Neural progenitor cell (in vitro differentiated cells): ENCODE results near the gene FAM174C. TPM values are rescaled to one million over a fixed set of nuclear protein-coding genes. Genes with fewer than 3 reads are reported as not detected.

Experiments used
- DNase-seq: peaks from one replicate; pipeline ENCODE4 v3.0.0-alpha.2; 2016; ENCODE audit warnings: low spot score
- H2AFZ ChIP-seq: fragments of 200-600 bp; sonication (generic); replicated peaks from 2 replicates; pipeline ENCODE4 v1.6.1; 2016; ENCODE audit warnings: antibody characterized with exemption
- H3F3A ChIP-seq: fragments of 200-600 bp; sonication (generic); 2 replicates; pipeline ENCODE4 v1.6.1; 2016; ENCODE audit warnings: antibody characterized with exemption, low read depth
- H3K27ac ChIP-seq: fragments of 200-600 bp; sonication (generic); 2 replicates; pipeline ENCODE4 v1.5.1; 2016; ENCODE audit warnings: mild to moderate bottlenecking
- H3K27me3 ChIP-seq: fragments of 200-600 bp; sonication (generic); 2 replicates; pipeline ENCODE4 v1.6.1; 2016; ENCODE audit warnings: mild to moderate bottlenecking, moderate library complexity
- H3K36me3 ChIP-seq: fragments of 200-600 bp; sonication (generic); 2 replicates; pipeline ENCODE4 v1.5.1; 2016
- H3K4me1 ChIP-seq: fragments of 200-600 bp; sonication (generic); 2 replicates; pipeline ENCODE4 v1.6.1; 2016; ENCODE audit warnings: mixed run types
- H3K4me2 ChIP-seq: fragments of 200-600 bp; sonication (generic); 2 replicates; pipeline ENCODE4 v1.6.1; 2016
- H3K4me3 ChIP-seq: fragments of 200-600 bp; sonication (generic); 2 replicates; pipeline ENCODE4 v1.5.1; 2016
- H3K79me2 ChIP-seq: fragments of 200-600 bp; sonication (generic); 2 replicates; pipeline ENCODE4 v1.6.1; 2016; ENCODE audit warnings: low read depth
- H3K9ac ChIP-seq: fragments of 200-600 bp; sonication (generic); 2 replicates; pipeline ENCODE4 v1.6.1; 2016
- H3K9me3 ChIP-seq: fragments of 200-600 bp; sonication (generic); 2 replicates; pipeline ENCODE4 v1.5.1; 2016; ENCODE audit warnings: low read depth
- H4K20me1 ChIP-seq: fragments of 200-600 bp; sonication (generic); 2 replicates; pipeline ENCODE4 v1.6.1; 2016; ENCODE audit warnings: low read depth
- H3K27ac Mint-ChIP-seq: 3 replicates; pipeline ENCODE4 v1.8.0; 2021; ENCODE audit warnings: mixed read lengths
- H3K27me3 Mint-ChIP-seq: 2 replicates; pipeline ENCODE4 v1.8.0; 2022; ENCODE audit warnings: low read depth, mild to moderate bottlenecking, inconsistent platforms, moderate library complexity, mixed read lengths; ENCODE audit not compliant: insufficient read depth
- H3K36me3 Mint-ChIP-seq: 3 replicates; pipeline ENCODE4 v1.8.0; 2021; ENCODE audit warnings: mixed read lengths
- H3K4me1 Mint-ChIP-seq: 3 replicates; pipeline ENCODE4 v1.8.0; 2021; ENCODE audit warnings: mixed read lengths
- H3K4me3 Mint-ChIP-seq: 3 replicates; pipeline ENCODE4 v1.8.0; 2021; ENCODE audit warnings: mild to moderate bottlenecking, moderate library complexity, mixed read lengths
- H3K9me3 Mint-ChIP-seq: 3 replicates; pipeline ENCODE4 v1.8.0; 2020; ENCODE audit warnings: mixed read lengths
- EZH2 ChIP-seq: fragments of 200-600 bp; sonication (generic); IDR thresholded peaks from 2 replicates; pipeline ENCODE4 v1.6.1; 2017; ENCODE audit warnings: antibody characterized with exemption, mild to moderate bottlenecking, moderate library complexity
- EZH2phosphoT487 ChIP-seq: fragments of 200-600 bp; sonication (generic); IDR thresholded peaks from 2 replicates; pipeline ENCODE4 v1.6.1; 2017; ENCODE audit warnings: antibody characterized with exemption
- total RNA-seq: library from RNA; depleted of rRNA; stranded (reverse); fragments of >200 nt; gene quantifications from 2 replicates; pipeline ENCODE4 v1.2.3, GENCODE V29; 2015; ENCODE audit warnings: low replicate concordance
- TF ChIP-seq, protein P1 (sequence below): fragments of 200-600 bp; sonication (generic); IDR thresholded peaks from 2 replicates; pipeline ENCODE4 v1.5.1; 2017; ENCODE audit warnings: antibody characterized with exemption, mild to moderate bottlenecking

FAM174C gene
- total RNA-seq, 1 donor from 2014 or later: 4.8 TPM

DNA sequence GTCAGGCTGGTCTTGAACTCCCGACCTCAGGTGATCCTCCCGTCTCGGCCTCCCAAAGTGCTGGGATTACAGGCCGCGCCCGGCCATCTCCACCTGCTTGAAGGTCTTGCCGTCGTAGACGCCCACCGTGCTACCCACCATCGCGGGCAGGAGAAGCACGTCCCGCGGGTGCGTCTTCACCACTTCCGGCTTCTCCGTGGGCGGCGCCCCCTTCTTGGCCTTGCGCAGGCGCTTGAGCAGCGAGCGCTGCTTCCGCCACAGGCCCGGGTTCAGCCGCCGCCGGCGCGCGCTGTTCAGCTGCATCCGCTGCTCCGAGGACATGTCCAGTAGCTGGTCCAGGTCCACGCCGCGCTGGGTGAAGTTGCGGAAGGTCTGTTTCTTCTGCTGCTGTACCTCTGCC, 32.0 kb downstream of the FAM174C start:
- peaks cover 31% of the 10 kb centered on the region for H3F3A ChIP-seq
- DNase-seq: no peak
- Mint-ChIP-seq H3K9me3 (no peaks in the 10 kb centered on the region), H3K27ac (no peak overlapping the region), H3K4me3 (no peak overlapping the region), H3K27me3 (peaks cover 11% of the 10 kb centered on the region), H3K4me1 (peaks cover 13% of the 10 kb centered on the region), H3K36me3 (no peaks in the 10 kb centered on the region)
- no peak overlapping the region for H3K9ac ChIP-seq
- no peak overlapping the region for H3K27ac ChIP-seq
- H3K4me1 ChIP-seq: peaks cover 30% of the 10 kb centered on the region
- H3K79me2 ChIP-seq: no peaks in the 10 kb centered on the region
- TF ChIP-seq, protein P1, sequence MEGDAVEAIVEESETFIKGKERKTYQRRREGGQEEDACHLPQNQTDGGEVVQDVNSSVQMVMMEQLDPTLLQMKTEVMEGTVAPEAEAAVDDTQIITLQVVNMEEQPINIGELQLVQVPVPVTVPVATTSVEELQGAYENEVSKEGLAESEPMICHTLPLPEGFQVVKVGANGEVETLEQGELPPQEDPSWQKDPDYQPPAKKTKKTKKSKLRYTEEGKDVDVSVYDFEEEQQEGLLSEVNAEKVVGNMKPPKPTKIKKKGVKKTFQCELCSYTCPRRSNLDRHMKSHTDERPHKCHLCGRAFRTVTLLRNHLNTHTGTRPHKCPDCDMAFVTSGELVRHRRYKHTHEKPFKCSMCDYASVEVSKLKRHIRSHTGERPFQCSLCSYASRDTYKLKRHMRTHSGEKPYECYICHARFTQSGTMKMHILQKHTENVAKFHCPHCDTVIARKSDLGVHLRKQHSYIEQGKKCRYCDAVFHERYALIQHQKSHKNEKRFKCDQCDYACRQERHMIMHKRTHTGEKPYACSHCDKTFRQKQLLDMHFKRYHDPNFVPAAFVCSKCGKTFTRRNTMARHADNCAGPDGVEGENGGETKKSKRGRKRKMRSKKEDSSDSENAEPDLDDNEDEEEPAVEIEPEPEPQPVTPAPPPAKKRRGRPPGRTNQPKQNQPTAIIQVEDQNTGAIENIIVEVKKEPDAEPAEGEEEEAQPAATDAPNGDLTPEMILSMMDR: no peak
- TF ChIP-seq EZH2: no peak
- TF ChIP-seq EZH2phosphoT487: no peak
- no peak overlapping the region for H3K4me3 ChIP-seq
- no peak overlapping the region for H3K4me2 ChIP-seq
- no peak overlapping the region for H2AFZ ChIP-seq
- H3K9me3 ChIP-seq: no peaks in the 10 kb centered on the region
- no peaks in the 10 kb centered on the region for H3K36me3 ChIP-seq
- H4K20me1 ChIP-seq: no peaks in the 10 kb centered on the region
- H3K27me3 ChIP-seq: no peaks in the 10 kb centered on the region

DNA sequence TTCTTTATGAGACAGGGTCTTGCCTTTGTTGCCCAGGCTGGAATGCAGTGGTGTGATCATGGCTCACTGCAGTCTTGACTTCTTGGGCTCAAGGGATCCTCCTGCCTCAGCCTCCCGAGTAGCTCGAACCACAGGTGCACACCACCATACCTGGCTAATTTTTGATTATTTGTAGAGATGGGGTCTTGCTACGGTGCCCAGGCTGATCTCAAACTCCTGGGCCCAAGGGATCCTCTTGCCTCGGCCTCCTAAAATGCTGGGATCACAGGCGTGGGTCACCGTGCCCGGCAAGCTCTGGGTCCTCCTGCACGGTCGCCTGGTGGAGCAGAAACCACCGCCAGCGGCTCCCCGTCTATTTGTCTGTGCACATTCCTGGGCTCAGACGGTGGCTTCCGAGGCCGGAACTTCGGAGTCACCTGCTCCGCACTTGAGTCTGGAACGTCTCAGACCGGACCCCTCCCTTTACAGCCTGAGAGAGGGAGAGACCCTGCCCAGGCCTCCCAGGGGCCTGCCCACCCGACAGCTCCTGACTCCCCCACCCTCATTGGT, 32.5 kb downstream of the FAM174C start:
- Histone ChIP-seq H3K27me3 (no peaks in the 10 kb centered on the region), H3K4me2 (no peak overlapping the region), H3K27ac (no peak overlapping the region), H3F3A (peaks cover 28% of the 10 kb centered on the region), H3K4me3 (no peak overlapping the region), H3K9me3 (no peaks in the 10 kb centered on the region), H3K36me3 (no peaks in the 10 kb centered on the region), H3K9ac (no peak overlapping the region), H4K20me1 (no peaks in the 10 kb centered on the region), H3K4me1 (peaks cover 26% of the 10 kb centered on the region), H2AFZ (no peak overlapping the region), H3K79me2 (no peaks in the 10 kb centered on the region)
- Mint-ChIP-seq H3K4me1 (peaks cover 12% of the 10 kb centered on the region), H3K9me3 (no peaks in the 10 kb centered on the region), H3K4me3 (no peak overlapping the region), H3K36me3 (no peaks in the 10 kb centered on the region), H3K27ac (no peak overlapping the region), H3K27me3 (peaks cover 11% of the 10 kb centered on the region)
- DNase-seq: no peak
- no peak for TF ChIP-seq EZH2phosphoT487
- no peak for TF ChIP-seq EZH2
- TF ChIP-seq, protein P1: no peak

DNA sequence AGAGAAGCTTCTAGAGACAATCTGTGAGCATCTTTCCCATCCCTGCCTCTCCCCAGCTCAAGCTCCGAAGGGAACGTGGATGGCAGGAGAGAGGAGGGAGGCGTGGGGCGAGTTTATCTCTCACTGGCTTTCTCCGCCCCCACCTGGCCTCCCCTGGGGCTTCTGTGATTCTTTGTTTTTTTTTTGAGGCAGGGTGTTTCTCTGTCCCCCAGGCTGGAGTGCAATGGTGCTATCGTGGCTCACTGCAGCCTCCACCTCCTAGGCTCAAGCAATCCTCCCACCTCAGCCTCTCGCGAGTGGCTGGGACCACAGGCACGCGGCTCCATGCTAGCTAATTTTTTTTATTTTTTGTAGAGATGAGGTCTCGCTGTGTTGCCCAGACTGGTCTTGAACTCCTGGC, 33.4 kb downstream of the FAM174C start:
- H3K27ac ChIP-seq: no peak overlapping the region
- TF ChIP-seq EZH2: no peak
- TF ChIP-seq, protein P1: no peak
- Mint-ChIP-seq H3K9me3 (no peaks in the 10 kb centered on the region), H3K36me3 (no peaks in the 10 kb centered on the region), H3K4me3 (no peak overlapping the region), H3K27ac (no peak overlapping the region), H3K27me3 (peaks cover 11% of the 10 kb centered on the region), H3K4me1 (peaks cover 13% of the 10 kb centered on the region)
- H3K9me3 ChIP-seq: no peaks in the 10 kb centered on the region
- no peak overlapping the region for H3K4me2 ChIP-seq
- no peaks in the 10 kb centered on the region for H3K79me2 ChIP-seq
- DNase-seq: no peak
- H3F3A ChIP-seq: peaks cover 28% of the 10 kb centered on the region
- no peak overlapping the region for H2AFZ ChIP-seq
- no peaks in the 10 kb centered on the region for H4K20me1 ChIP-seq
- no peak overlapping the region for H3K9ac ChIP-seq
- peaks cover 27% of the 10 kb centered on the region for H3K4me1 ChIP-seq
- no peaks in the 10 kb centered on the region for H3K36me3 ChIP-seq
- H3K27me3 ChIP-seq: no peaks in the 10 kb centered on the region
- no peak overlapping the region for H3K4me3 ChIP-seq
